Uterus (tissue), 2 donors: ENCODE data around the gene ETV1.

Experiments
- CTCF ChIP-seq, 4 experiments: fragments of 200-600 bp in 2 of 4; fragments of 450-650 bp in 2 of 4; sonication (generic) in 2 of 4; IDR thresholded peaks; one replicate each; pipeline ENCODE4 v1.5.1; 2016 to 2019; ENCODE audit warnings: antibody characterized with exemption in 4 of 4, mild to moderate bottlenecking in 2 of 4, moderate library complexity in 1 of 4
- POLR2A ChIP-seq, 2 donors: fragments of 450-650 bp; IDR thresholded peaks; one replicate each; pipeline ENCODE4 v1.6.1; 2016; ENCODE audit warnings: antibody characterized with exemption in 2 of 2, mild to moderate bottlenecking in 1 of 2, moderate library complexity in 1 of 2

- TF ChIP-seq POLR2A (IDR thresholded peaks at IDR 0.05) (no peak), CTCF (IDR thresholded peaks at IDR 0.05) (no peak)
Observed at GRCh38 chr7:13915891-13916290, 73.6 kb downstream of the ETV1 start.
